Calu3 (cell line): ENCODE data around the gene SLC9A5. TPM values are rescaled to one million over a fixed set of nuclear protein-coding genes. Genes with fewer than 3 reads are reported as not detected.
A peak's percentile ranks its signal among the peaks of the same experiment; 100 is the strongest.

Experiments
- BruUV-seq: library from RNA; stranded (reverse); fragments of 400-500 nt; replicated peaks from 2 replicates; lab custom pipeline; 2021; lab: Mats Ljungman, UMichigan
- CTCF ChIA-PET: fragments of 300-600 bp; sonication (Branson Sonifier 250); formaldehyde crosslinking; loops from one replicate; lab custom pipeline; 2022; ENCODE audit warnings: antibody characterized with exemption; lab: Charles Lee
- DNase-seq: peaks from one replicate; pipeline ENCODE4 v3.0.0; 2022
- H3K27ac Mint-ChIP-seq: one replicate; pipeline ENCODE4 v1.8.0; 2022; ENCODE audit warnings: mixed read lengths; ENCODE audit not compliant: unreplicated experiment
- H3K27me3 Mint-ChIP-seq: one replicate; pipeline ENCODE4 v1.8.0; 2022; ENCODE audit warnings: mixed read lengths; ENCODE audit not compliant: unreplicated experiment
- H3K36me3 Mint-ChIP-seq: one replicate; pipeline ENCODE4 v1.8.0; 2022; ENCODE audit warnings: mild to moderate bottlenecking, moderate library complexity, mixed read lengths; ENCODE audit not compliant: insufficient read depth, unreplicated experiment
- H3K4me1 Mint-ChIP-seq: one replicate; pipeline ENCODE4 v1.8.0; 2022; ENCODE audit warnings: mild to moderate bottlenecking, low read depth, mixed read lengths; ENCODE audit not compliant: unreplicated experiment
- H3K4me3 Mint-ChIP-seq: one replicate; pipeline ENCODE4 v1.8.0; 2022; ENCODE audit warnings: mild to moderate bottlenecking, low read depth, moderate library complexity, mixed read lengths; ENCODE audit not compliant: unreplicated experiment
- H3K9me3 Mint-ChIP-seq: one replicate; pipeline ENCODE4 v1.8.0; 2022; ENCODE audit warnings: low read depth, mixed read lengths; ENCODE audit not compliant: unreplicated experiment
- CTCF ChIP-seq: fragments of 200-600 bp; IDR thresholded peaks from one replicate; pipeline ENCODE4 v1.8.0; 2022; ENCODE audit warnings: antibody characterized with exemption; ENCODE audit not compliant: unreplicated experiment
- intact Hi-C: fragments of 100-400 bp; cut with micrococcal nuclease; formaldehyde crosslinking; loops from one replicate; pipeline ENCODE4 v1.10.0; 2022; ENCODE audit not compliant: unreplicated experiment
- total RNA-seq: library from RNA; stranded (reverse); gene quantifications from 2 replicates; pipeline ENCODE4 v1.2.3, GENCODE V29; 2022

SLC9A5 gene
- total RNA-seq, 1 experiment from 2014 or later, result 2.4 TPM

GRCh38 chr16:67226295-67226803 lies 22.4 kb upstream of the SLC9A5 start:
- BruUV-seq, result TSS peak; percentile 17
- no peak for DNase-seq
- intact Hi-C loops, result loop anchor here (2.0 kb wide), 1 partner anchor 20 kb away; the partner anchor contains the start of gene FHOD1
- H3K4me3 Mint-ChIP-seq, result peak overlapping the region; percentile 99
- CTCF ChIA-PET, result interaction anchor here (0.9 to 2.5 kb wide), 7 partner anchors 10 to 295 kb away, joined by 3 to 9 read pairs (median 4); partner anchors contain the start of genes ELMO3 and FHOD1
- no peak for TF ChIP-seq CTCF
- no peaks in the 10 kb centered on the region for H3K9me3 Mint-ChIP-seq
- H3K4me1 Mint-ChIP-seq, result peaks cover 40% of the 10 kb centered on the region
- peaks cover 55% of the 10 kb centered on the region for H3K36me3 Mint-ChIP-seq
- H3K27ac Mint-ChIP-seq, result peak overlapping the region; percentile 99
- no peaks in the 10 kb centered on the region for H3K27me3 Mint-ChIP-seq

- peaks cover 60% of the 10 kb centered on the region for H3K36me3 Mint-ChIP-seq
- intact Hi-C loops, result loop anchor here (2.0 kb wide), 1 partner anchor 20 kb away; the partner anchor contains the start of gene FHOD1
- no peaks in the 10 kb centered on the region for H3K9me3 Mint-ChIP-seq
- CTCF ChIA-PET, result interaction anchor here (0.5 to 2.5 kb wide), 8 partner anchors 9 to 294 kb away, joined by 3 to 9 read pairs (median 4); partner anchors contain the start of genes ELMO3 and FHOD1
- H3K27ac Mint-ChIP-seq, result peak within 1 kb of the TSS; percentile 99
- no TSS peak for BruUV-seq
- no peak for TF ChIP-seq CTCF
- H3K27me3 Mint-ChIP-seq, result no peaks in the 10 kb centered on the region
- H3K4me1 Mint-ChIP-seq, result peaks cover 40% of the 10 kb centered on the region
- DNase-seq, result peak; percentile 99
- peak within 1 kb of the TSS; percentile 99 for H3K4me3 Mint-ChIP-seq
Measured at GRCh38 chr16:67226804-67227566, 21.8 kb upstream of the SLC9A5 start, which contains the start of gene TMEM208. TSS of gene TMEM208 (plus strand) at chr16:67227130. CDS start at chr16:67227219, 89 bp downstream.

- BruUV-seq, result no TSS peak
- H3K9me3 Mint-ChIP-seq, result no peaks in the 10 kb centered on the region
- no peak for DNase-seq
- intact Hi-C loops, result loop anchor here (2.0 kb wide), 1 partner anchor 19 kb away; the partner anchor contains the start of gene FHOD1
- H3K4me1 Mint-ChIP-seq, result peaks cover 40% of the 10 kb centered on the region
- H3K36me3 Mint-ChIP-seq, result peaks cover 62% of the 10 kb centered on the region
- CTCF ChIA-PET, result interaction anchor here (0.5 to 2.5 kb wide), 6 partner anchors 9 to 293 kb away, joined by 3 to 9 read pairs (median 5); partner anchors contain the start of genes ELMO3 and FHOD1
- peak overlapping the region; percentile 99 for H3K4me3 Mint-ChIP-seq
- no peaks in the 10 kb centered on the region for H3K27me3 Mint-ChIP-seq
- H3K27ac Mint-ChIP-seq, result peak overlapping the region; percentile 99
- TF ChIP-seq CTCF, result no peak
Measured at GRCh38 chr16:67227567-67227921, 21.2 kb upstream of the SLC9A5 start.

- no peak for TF ChIP-seq CTCF
- peak overlapping the region; percentile 99 for H3K4me3 Mint-ChIP-seq
- no TSS peak for BruUV-seq
- peaks cover 40% of the 10 kb centered on the region for H3K4me1 Mint-ChIP-seq
- no peaks in the 10 kb centered on the region for H3K27me3 Mint-ChIP-seq
- CTCF ChIA-PET, result interaction anchor here (1.7 to 2.5 kb wide), 3 partner anchors 8 to 18 kb away, joined by 4 to 9 read pairs (median 5); partner anchors contain the start of gene FHOD1
- DNase-seq, result no peak
- H3K36me3 Mint-ChIP-seq, result peaks cover 66% of the 10 kb centered on the region
- intact Hi-C loops, result no loop called here
- peak overlapping the region; percentile 99 for H3K27ac Mint-ChIP-seq
- no peaks in the 10 kb centered on the region for H3K9me3 Mint-ChIP-seq
Measured at GRCh38 chr16:67228034-67228785, 20.6 kb upstream of the SLC9A5 start.
